Measurements from ENCODE around the gene FOXN3.

FOXN3 gene

DNA sequence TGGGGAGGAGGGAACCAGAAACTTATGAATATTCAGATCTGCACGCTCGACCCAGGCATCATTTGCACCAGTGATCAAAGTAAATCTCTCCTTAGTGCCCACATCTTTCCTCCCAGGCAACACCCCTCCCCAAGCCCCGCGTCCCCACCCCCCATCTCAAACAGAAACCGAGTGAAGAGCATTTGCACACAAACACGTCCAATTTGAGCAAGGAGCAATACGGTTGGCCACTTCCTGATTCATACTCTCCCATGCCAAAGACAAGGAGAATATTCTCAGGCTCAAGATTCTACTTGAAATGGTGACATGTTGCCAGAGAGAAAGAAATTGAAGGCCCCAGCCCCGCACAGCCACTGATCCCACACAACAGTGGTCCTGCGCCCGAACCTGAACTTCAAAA, 7.1 kb downstream of the FOXN3 start:
- DNase-seq (ENCODE audit: low spot score), result no peak

DNA sequence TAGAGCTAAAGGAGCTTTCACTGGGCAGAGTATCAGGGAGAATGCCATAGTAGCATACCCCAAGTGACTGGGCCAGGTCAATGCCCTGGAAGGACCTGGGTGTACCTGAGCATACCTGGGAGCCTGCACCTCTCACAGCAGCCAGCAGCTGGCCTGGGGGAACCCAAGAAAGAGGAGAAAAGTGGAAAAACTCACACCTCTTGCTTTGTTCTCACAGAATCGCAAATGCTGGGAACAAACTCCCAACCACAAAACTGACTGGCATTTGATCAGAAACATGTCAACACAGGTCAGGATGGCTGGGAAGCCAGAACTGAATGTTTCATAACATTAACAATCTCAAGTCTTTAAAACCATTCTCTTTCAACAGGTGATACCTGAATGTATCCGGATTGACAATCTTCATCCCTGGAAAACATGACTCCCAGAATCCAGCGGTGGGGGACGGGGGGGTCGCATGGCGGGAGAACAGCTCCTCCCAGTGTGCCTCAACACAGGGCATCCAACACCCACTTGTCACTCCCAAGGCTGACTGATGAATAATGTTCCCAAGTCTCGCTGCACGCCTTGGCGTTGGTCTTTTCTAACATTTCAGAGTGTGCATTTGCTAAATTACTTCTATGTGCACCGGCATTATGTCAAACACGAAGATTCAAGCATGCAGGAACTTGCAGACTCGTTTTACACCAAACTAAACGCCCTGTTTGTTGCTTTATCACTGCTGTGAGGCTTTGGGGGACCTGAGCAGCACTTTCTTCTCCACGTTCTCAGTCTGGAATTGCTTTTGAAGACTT, 7.9 kb downstream of the FOXN3 start:
- DNase-seq (ENCODE audit: low spot score), result no peak

DNA sequence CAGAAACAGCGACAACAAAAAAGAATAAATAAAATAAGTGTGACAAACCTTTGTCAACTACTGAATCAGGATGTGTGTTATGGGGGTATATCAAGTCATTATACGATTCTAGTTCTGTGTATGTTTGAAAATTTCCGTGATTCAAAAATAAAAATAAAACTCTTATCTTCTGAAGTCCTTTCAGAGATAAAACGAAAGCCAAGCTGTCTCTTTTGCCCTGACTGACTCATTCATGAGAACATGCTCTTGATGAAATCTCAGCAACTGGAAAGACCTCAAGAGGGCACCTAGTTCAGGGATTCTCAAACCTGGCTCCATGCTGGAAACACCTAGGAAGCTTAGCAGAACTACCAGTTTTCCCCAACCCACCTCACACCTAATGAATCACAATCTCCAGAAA, 9.2 kb downstream of the FOXN3 start:
- no peak for DNase-seq (ENCODE audit: low spot score)

GRCh38 chr14:89406941-89407340, 10.1 kb downstream of the FOXN3 start:
- no peak for DNase-seq (ENCODE audit: low spot score)

DNA sequence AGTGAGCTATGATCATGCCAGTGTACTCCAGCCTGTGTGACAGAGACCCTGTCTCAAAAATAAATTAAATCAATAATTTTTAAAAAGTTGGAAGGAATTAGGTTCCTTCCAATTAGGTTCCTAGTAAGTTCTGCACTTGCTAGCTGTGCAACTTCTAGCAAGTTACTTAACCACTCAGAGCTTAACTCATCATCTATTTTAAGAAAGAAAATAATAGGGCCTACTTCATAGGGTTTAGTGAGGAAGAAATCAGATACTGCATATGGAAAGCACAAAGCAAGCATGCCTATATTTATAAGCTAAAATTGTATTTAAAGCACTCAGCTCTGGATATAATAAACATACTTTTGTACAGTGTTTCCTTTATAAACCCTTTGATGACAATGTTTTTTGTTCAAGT, 10.7 kb downstream of the FOXN3 start:
- no peak for DNase-seq (ENCODE audit: low spot score)

- DNase-seq (ENCODE audit: low spot score), result no peak
Observed at GRCh38 chr14:89405712-89406111, 11.3 kb downstream of the FOXN3 start.

DNA sequence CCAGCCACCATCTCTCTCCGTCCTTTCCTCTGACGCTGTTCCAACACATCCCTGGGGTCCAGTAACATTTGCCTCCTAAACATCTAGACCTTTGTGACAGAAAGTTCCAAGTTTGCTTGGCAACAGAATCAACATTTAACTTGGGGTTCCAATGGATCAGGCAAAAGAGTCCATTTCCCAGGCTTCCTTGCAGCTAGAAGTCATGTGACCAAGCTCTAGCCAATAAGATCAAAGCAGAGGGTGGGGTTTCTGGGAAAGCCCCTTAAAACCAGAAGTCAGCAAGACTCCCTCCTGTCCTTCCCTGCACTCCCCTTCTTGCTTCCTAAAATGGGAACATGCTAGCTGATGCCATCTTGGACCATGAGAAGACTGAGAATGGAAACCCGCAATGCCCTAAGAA, 14.7 kb downstream of the FOXN3 start:
- DNase-seq (ENCODE audit: low spot score), result no peak

- DNase-seq (ENCODE audit: low spot score), result peak; percentile 18
Observed at GRCh38 chr14:89401761-89402160, 15.3 kb downstream of the FOXN3 start.

GRCh38 chr14:89401241-89401640, 15.8 kb downstream of the FOXN3 start:
- DNase-seq (ENCODE audit: low spot score), result no peak

- no peak for DNase-seq (ENCODE audit: low spot score)
Observed at GRCh38 chr14:89400529-89400928, 16.5 kb downstream of the FOXN3 start.

GRCh38 chr14:89399594-89400068, 17.4 kb downstream of the FOXN3 start:
- DNase-seq (ENCODE audit: low spot score), result peak; percentile 74

- no peak for DNase-seq (ENCODE audit: low spot score)
Observed at GRCh38 chr14:89399157-89399556, 17.9 kb downstream of the FOXN3 start.

DNA sequence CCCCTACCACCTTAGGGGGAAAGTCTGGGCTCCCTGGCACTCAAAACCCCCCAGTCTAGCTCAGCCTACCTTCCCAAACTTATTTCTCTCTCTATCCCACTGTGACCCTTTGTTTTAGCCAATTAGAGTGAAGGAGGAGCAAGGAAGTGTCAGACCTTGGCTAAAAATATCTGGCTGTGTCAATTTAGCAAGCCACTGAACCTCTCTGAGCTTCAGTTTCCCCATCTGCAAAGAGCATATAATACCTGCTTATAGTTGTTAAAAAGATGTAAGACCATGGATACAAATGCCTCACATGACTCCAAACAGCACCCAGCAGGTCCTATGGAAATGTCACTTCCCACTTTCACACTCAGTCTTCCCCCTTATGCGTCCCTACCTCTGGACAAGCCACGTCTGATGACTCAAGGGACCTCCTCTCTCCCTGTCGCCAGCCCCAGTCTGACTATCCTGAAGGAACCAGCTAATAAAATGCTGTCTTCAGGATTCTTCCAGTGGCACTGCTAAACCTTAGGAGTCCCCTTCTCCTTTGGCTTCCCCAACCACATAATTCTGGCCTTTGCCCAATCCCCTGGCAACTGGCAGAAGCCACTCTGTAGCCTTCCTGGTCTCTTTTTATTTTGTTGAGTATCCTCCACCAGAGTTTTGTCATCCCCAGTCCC, 19.3 kb downstream of the FOXN3 start:
- DNase-seq (ENCODE audit: low spot score), result no peak

GRCh38 chr14:89394972-89395371, 22.1 kb downstream of the FOXN3 start:
- DNase-seq (ENCODE audit: low spot score), result no peak

DNA sequence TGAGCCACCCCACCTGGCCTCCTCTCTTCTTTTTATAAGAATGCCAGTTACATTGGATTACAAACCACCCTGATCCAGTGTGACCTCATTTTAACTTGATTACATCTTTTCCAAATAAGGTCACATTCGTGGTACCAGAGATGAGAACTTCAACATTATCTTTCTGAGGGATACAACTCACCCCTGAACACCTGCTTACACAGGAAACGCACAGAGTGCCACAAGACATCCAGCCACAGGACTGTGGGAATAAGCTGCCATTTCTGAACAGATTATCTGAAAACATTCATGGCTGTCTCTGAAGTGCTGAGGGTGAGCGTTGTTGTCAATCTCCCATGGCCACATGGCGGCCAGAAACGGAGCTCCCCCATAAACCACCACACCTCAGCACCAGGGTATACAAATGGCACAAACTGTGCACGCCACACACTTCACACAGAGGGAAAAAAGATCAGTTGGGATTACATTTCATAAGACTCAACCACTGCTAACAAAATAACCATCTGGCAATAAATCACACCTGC, 23.7 kb downstream of the FOXN3 start:
- DNase-seq (ENCODE audit: low spot score), result no peak

DNA sequence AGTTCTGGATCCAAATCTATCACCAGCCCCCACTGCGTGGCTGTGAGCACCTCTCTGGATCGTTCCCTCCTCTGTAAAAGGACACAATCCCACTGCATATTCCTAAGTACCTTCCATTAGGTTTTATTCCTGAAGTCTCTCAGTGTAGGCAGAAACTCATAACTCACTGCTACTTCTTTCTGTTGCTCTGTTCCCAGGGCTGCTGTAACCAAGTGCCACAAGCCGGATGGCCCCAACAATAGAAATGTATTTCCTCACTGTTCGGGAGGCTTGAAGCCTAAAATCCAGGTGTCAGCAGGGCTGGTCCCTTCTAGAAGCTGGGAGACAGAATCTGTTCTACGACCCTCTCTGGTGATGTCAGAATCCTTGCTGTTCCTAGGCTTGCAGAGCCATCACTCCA, 24.9 kb downstream of the FOXN3 start:
- no peak for DNase-seq (ENCODE audit: low spot score)

GRCh38 chr14:89391556-89391955, 25.5 kb downstream of the FOXN3 start:
- DNase-seq (ENCODE audit: low spot score), result no peak

- DNase-seq (ENCODE audit: low spot score), result no peak
Observed at GRCh38 chr14:89391123-89391522, 25.9 kb downstream of the FOXN3 start.

GRCh38 chr14:89388853-89389252, 28.2 kb downstream of the FOXN3 start:
- DNase-seq (ENCODE audit: low spot score), result no peak

DNA sequence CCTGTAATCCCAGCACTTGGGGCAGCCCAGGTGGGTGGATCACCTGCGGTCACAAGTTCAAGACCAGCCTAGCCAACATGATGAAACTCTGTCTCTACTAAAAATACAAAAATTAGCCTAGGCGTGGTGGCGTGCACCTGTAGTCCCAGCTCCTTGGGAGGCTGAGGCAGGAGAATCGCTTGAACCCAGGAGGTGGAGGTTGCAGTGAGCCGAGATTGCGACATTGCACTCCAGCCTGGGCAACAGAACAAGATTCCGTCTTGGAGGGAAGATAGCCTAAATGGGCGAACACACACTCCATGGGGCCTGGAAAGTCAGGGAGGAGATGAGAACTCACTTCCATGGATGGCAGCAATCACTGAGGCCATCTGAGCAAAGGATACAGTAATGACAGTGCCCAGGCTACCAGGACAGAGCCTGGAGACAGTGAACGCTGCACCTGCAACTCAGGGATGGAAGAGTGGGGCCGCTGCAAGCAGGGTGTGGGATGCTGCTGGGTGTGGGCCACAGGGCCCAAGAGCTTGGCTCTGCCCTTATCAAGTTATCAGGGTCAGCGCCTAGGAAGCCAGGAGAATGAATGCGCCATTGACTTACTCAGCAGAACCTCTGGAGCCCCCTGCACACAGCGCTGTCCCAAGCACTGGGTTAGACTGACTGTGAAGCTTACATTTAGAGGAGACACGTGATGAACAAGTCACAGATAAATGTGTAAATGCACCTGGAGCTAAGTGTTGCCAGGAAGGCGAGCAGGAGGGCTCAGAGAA, 28.9 kb downstream of the FOXN3 start:
- no peak for DNase-seq (ENCODE audit: low spot score)

DNA sequence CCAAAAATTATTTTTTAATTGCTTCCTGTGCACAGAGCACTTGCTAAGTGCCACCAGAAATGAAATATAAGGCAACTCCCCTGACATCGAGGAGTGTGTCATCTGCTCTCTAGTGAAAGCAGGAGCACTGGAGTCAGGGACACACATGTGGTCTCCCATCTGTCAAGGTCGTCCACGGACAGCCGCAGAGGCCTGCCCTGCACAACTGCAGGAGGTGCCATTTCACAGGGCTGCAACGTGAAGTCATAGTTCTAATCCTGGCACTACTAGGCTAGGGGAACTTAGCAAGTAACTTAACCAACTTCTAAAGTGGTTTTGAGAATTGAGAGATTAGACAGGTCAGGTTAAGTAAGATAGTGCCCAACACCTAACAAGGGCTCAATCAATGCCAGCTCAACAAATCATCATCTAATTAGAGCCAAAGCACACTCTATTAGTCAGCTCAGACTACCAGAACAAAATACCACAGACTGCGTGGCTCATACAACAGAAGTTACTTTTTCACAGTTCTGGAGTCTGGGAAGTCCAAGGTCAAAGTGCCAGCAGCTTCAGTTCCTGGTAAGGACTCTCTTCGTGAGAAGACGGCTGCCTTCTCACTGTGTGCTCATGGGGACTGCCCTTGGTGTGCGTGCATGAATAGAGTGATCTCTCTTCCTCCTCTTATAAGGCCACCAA, 30.7 kb downstream of the FOXN3 start:
- no peak for DNase-seq (ENCODE audit: low spot score)

- DNase-seq (ENCODE audit: low spot score), result no peak
Observed at GRCh38 chr14:89384636-89385035, 32.4 kb downstream of the FOXN3 start.
